CD4-positive, alpha-beta T cell treated with Interleukin-4 for 1 hour (primary cell): ENCODE data around the gene ADAM12.
"Not testable (repeated sequence)": the region's sequence is repeated elsewhere in the genome, so short reads cannot be mapped to it uniquely, and the experiment has no call there.

Experiments used
- DNase-seq, 2 donors: peaks; one replicate each; pipeline ENCODE4 v3.0.0-alpha.2; 2020 to 2022

ADAM12 gene

DNA sequence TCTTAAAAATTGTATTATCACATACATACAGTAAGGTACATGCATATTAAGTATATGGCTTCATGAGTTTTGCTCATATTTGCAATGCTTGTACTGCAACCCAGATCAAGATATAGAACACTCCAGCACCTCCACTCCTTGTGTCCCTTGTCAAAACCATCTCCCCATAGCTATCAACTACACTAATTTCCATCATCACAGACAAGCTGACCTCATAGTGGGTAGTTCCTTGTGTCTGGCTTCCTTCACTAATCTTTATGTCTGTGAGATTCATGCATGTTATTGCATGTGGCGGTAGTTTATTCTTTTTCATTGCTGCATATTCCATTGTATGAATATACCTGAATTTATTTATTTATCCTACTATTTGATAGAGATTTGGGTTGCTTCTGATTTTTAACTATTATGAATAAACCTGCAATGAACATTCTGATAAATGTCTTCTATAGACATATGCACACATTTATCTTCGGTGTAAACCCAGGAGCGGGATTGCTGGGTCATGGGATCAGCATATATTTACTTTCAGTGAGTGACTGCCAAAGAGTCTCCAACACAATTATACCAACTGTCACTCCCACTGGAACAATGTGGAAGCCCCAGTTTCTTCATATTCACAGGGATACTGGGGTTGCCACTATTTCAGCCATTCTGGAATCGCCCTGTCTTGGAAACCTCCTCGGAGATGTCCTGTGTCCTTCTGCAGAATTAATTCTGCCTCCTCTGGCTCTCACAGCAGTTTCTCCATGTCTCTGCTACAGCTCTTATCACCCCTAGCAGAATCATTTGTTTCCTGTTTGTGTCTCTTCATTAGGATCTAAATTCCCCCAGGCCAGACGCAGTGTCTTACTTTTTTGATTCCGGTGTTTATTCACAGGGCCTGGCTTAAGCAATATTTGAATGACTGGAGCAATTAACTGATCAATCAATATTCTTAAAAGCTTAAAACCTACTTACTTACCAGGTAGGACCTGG is 14.7 kb upstream of the ADAM12 start:
- no peak for DNase-seq

GRCh38 chr10:126400641-126401040 is 12.4 kb upstream of the ADAM12 start:
- DNase-seq = no peak

GRCh38 chr10:126398924-126399323 is 10.6 kb upstream of the ADAM12 start:
- DNase-seq = no peak

DNA sequence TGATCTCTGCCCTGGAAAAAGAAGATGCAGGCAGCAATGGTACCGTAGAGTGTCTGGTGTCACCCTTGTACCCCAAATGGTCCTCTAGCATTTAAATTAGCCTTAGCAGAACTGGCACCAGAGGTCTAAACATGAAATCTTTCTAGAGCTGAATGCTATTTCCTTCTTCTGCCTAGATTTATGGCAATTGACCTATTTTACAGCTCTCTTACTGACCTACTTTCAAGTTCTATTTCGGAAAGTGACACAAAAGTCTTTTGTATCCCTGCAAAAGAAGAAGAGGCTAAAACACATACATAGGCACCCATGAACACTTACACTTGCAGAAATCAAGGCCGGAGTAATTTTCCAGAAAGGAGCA is 10.1 kb upstream of the ADAM12 start:
- DNase-seq = no peak

- DNase-seq = no peak
Measured at GRCh38 chr10:126397640-126398382, 9.5 kb upstream of the ADAM12 start.

- no peak for DNase-seq
Measured at GRCh38 chr10:126397156-126397555, 8.9 kb upstream of the ADAM12 start.

GRCh38 chr10:126394948-126395347 is 6.7 kb upstream of the ADAM12 start:
- no peak for DNase-seq

GRCh38 chr10:126393076-126393475 is 4.8 kb upstream of the ADAM12 start:
- no peak for DNase-seq

DNA sequence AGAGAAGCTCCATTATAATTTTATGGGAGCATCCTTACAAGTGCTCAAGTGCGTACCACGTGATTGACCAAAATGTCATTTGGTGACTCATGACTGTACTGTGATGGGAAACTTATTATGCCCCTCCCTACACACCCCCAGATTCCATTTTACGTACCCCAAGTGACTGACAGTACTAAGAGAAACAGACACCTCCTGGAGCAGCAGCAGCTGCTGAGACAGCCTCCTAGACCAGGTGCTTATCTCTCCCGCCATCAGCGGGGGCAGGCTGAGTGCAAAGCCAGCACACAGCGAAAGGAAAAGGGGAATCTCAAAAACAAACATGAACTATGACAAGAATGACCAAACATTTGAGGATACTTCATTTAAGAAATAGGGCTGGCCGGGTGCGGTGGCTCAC is 4.2 kb upstream of the ADAM12 start:
- no peak for DNase-seq

DNA sequence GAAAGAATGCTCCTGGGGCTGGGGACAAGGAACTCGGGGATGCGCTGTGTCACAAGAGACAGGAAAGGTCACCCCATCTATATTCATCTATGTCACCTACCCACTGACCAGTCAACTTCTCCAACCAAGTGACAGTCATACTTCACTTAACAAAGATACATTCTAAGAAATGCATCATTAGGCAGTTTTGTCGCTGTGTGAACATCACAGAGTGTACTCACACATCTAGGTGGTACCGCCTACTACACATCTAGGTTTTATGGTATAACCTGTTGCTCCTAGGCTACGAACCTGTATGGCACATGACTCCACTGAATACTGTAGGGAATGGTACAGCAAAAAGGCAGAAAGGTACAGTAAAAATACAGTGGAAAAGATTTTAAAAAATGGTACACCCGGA is 3.8 kb upstream of the ADAM12 start:
- no peak for DNase-seq

- no peak for DNase-seq
Measured at GRCh38 chr10:126391192-126391885, 3.1 kb upstream of the ADAM12 start.

DNA sequence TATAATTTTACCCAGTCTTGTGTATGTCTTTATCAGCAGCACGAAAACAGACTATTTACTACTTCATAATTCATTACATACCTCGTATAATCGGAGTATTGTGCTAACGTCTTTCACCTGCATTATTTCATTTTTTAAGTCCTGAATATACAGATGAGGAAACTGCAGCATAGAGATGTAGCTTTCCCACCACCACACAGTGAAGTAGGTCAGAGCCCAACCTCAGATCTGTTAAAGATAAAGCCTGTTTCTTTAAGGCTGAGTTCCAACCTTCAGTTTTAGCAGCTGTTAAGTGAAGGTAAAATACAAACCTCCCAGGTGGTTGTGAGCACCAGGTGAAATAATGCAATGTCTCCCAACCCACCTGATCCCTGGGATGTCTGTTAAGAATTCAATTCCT is 2.0 kb upstream of the ADAM12 start:
- DNase-seq = peak in 1 of 2 donors; percentile 3

DNA sequence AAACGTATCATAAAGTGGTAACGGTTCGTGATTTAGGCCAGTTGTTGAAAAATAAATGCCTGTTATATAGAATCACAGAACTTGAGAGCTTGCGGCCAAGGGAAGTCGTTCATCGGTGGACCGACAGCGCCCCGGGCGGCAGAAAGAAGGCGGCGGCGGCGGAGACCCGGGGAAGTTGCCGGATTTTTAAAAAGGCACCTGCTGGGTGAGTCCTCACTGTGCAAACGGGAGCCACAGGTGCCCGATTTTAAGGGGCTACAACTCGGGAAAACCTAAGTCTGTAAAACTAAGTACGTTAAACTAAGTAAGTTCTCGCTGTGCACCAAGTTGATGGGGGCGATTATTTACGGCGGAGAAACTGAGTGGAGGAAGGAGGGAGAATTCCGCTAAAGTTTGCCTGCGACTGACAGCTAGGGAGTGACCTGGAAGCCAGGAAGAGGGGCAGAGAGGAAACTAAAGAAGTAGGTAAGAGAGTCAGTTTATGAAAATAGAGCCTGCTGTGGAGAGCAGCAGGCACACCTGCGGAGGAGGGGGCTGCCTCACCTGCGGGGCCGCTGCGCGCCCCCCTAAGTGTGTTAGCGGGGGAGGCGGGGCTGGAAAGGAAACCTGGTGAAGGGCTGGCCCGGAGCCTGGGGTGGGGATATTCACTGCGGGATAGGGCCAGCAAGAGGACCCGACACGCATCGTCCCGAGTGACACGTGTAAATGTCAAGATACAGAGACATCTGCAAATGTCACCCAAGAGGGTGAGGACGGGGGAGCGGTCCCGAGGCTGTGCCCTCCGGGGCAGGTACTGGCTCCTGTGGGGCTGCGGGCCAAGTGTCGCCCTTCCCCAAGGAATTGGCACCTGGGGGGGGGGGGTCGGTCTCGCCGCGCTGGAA is 996 bp downstream of the ADAM12 start:
- peak; percentile 5 to 18 for DNase-seq

DNA sequence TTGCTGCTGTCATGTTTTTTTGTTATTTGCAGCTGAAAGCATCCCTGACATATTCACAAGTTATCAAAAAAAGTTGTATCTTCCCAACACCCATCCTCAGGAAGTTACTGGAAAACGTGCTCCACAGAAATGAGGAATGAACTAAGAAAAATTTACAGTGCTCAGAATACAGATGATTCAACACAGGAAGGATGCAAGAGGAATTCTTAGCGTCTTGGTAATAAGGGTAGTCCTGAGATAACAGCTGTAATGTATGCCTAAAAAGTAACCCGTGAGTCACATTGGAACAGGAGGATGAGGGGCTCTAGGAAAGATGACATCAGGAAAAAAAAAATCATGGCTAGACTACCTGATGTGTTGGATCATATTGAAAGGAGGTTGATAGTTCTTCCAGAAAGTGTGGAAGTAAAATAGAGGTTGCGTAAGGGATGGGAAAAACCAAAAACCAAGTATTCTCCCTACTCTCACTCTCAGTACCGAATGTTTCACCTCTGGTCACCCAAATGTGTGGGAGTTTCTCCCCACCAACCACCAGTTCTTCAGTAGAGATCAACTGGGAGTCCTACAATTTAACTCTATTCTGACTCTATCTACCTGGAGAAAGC is 3.9 kb downstream of the ADAM12 start:
- DNase-seq = no peak

GRCh38 chr10:126380352-126381076 is 7.8 kb downstream of the ADAM12 start:
- no peak for DNase-seq

GRCh38 chr10:126379166-126379565 is 9.1 kb downstream of the ADAM12 start:
- not testable (repeated sequence) for DNase-seq

GRCh38 chr10:126376956-126377355 is 11.3 kb downstream of the ADAM12 start:
- no peak for DNase-seq

DNA sequence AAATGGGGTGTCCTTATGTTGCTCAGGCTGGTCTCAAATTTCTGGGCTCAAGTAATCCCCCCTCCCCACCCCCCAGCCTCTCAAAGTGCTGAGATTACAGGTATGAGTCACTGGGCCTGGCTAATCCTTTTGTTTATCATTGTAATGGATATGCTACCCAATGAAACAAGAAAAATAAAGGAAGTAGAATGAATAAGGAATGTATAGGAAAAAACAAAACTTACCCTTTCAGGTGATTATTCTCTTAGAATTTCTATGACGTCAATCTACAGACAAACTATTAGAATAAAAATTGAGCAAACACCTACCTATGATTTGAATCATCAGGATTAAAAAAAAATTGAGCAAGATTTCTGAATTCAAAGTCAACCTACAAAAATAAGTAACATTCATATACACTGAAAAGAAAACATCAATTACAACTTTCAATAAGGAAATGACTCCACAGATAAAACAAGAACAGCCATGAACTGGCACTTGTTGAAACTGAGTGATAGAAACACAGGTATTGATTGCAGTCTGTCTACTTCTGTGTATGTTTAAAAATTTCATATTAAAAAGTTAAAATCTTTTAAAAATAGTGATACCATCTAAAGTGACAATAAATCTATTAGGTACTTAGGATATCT is 12.2 kb downstream of the ADAM12 start:
- no peak for DNase-seq

DNA sequence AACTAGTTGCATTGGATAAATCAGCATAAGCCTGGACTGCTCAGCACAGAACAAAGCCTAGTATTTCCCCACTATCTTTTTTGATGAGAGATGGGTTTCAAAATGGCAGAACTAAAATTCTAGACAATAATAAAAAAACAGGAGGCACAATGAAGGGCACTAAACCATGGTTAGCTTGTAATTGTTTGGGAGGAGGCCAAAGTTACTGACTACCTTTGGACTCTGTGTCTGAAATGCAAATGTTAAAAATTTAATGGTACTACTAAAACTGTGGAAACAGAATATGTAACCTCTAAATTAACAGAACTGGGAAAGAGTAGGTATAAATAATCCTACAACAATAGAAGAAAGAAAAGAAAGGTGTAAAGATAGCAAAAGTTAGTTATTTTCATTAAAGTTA is 13.0 kb downstream of the ADAM12 start:
- DNase-seq = no peak

GRCh38 chr10:126374435-126374834 is 13.8 kb downstream of the ADAM12 start:
- no peak for DNase-seq

- DNase-seq = no peak
Measured at GRCh38 chr10:126373972-126374371, 14.3 kb downstream of the ADAM12 start.
